HCT116 (cell line): Measurements from ENCODE around the gene TLE4. TPM values are rescaled to one million over a fixed set of nuclear protein-coding genes. Genes with fewer than 3 reads are reported as not detected.

Source experiments
- ATAC-seq: fragments of 200-7000 bp; cut with Tn5 transposase; 2 replicates; pipeline ENCODE4 v1.9.1; 2020; ENCODE audit warnings: mild to moderate bottlenecking, moderate library complexity
- BruUV-seq: library from RNA; stranded (reverse); fragments of 400-500 nt; replicated peaks from 2 replicates; lab custom pipeline; 2021; lab: Mats Ljungman, UMichigan
- CTCF ChIA-PET: fragments of 300-600 bp; sonication (Branson Sonifier 250); formaldehyde crosslinking; loops from one replicate; lab custom pipeline; 2021; ENCODE audit warnings: antibody characterized with exemption; lab: Charles Lee
- POLR2A ChIA-PET: fragments of 300-600, 350-600 bp; sonication (Branson Sonifier 250); formaldehyde crosslinking; loops from one replicate; lab custom pipeline; 2021; ENCODE audit warnings: antibody characterized with exemption; lab: Charles Lee
- RAD21 ChIA-PET, 2 experiments: fragments of 300-600 bp; sonication (Branson Sonifier 250); formaldehyde crosslinking; loops; one replicate each; lab custom pipeline; 2023; ENCODE audit warnings: low total read pairs in 2 of 2; ENCODE audit not compliant: uncharacterized antibody in 2 of 2, unreplicated experiment in 2 of 2, low non-redundant PET in 1 of 2; lab: Charles Lee
- DNase-seq: peaks from one replicate; pipeline ENCODE4 v3.0.0-alpha.2; 2010; ENCODE audit warnings: low read depth, low spot score
- H2AFZ ChIP-seq: fragments of 200-600 bp; shearing (Covaris generic), sonication (generic); 2 replicates; pipeline ENCODE4 v1.6.1; 2017; ENCODE audit warnings: low read depth, mixed run types, mixed read lengths, antibody characterized with exemption, low read length; ENCODE audit not compliant: poor library complexity, severe bottlenecking
- H3K27ac ChIP-seq: 2 replicates; pipeline ENCODE4 v1.5.1; 2012; ENCODE audit warnings: low read depth, low read length
- H3K27me3 ChIP-seq: fragments of 200-600 bp; sonication (generic); 2 replicates; pipeline ENCODE4 v1.6.1; 2016; ENCODE audit warnings: mixed run types, low read length, mixed read lengths; ENCODE audit not compliant: insufficient read depth
- H3K36me3 ChIP-seq, 2 experiments: fragments of 200-500 bp in 1 of 2; fragments of 200-600 bp in 1 of 2; sonication (Bioruptor generic) in 1 of 2; sonication (generic) in 1 of 2; 2 replicates each; pipeline versions ENCODE4 v1.5.1 to v1.6.1; 2014 to 2016; ENCODE audit warnings: low read length in 2 of 2, inconsistent platforms in 1 of 2, mixed read lengths in 1 of 2, mixed run types in 1 of 2; ENCODE audit not compliant: insufficient read depth in 2 of 2, control insufficient read depth in 1 of 2
- H3K4me1 ChIP-seq, 2 experiments: fragments of 200-600 bp in 1 of 2; sonication (generic) in 1 of 2; 2 replicates each; pipeline versions ENCODE4 v1.5.1 to v1.6.1; 2012 to 2017; ENCODE audit warnings: low read length in 2 of 2, inconsistent platforms in 1 of 2, mild to moderate bottlenecking in 1 of 2, mixed read lengths in 1 of 2, mixed run types in 1 of 2, moderate library complexity in 1 of 2; ENCODE audit not compliant: insufficient read depth in 2 of 2, control insufficient read depth in 1 of 2
- H3K4me2 ChIP-seq: fragments of 200-600 bp; sonication (generic); 2 replicates; pipeline ENCODE4 v1.6.1; 2017; ENCODE audit warnings: mixed run types, low read length, mixed read lengths
- H3K4me3 ChIP-seq, 2 experiments: fragments of 200-600 bp in 1 of 2; sonication (generic) in 1 of 2; replicated peaks in 1 of 2; 2 replicates each; pipeline ENCODE4 v1.5.1; 2011 to 2016; ENCODE audit warnings: low read length in 2 of 2, control low read depth in 1 of 2, low read depth in 1 of 2, mild to moderate bottlenecking in 1 of 2, mixed read lengths in 1 of 2, mixed run types in 1 of 2
- H3K79me2 ChIP-seq: fragments of 200-600 bp; sonication (generic); 2 replicates; pipeline ENCODE4 v1.6.1; 2017; ENCODE audit warnings: mild to moderate bottlenecking, mixed run types, low read length, moderate library complexity, mixed read lengths; ENCODE audit not compliant: insufficient read depth
- H3K9ac ChIP-seq: fragments of 200-600 bp; sonication (generic); 2 replicates; pipeline ENCODE4 v1.6.1; 2016; ENCODE audit warnings: low read length, mixed read lengths
- H3K9me2 ChIP-seq: fragments of 200-600 bp; sonication (generic), shearing (Covaris generic); 2 replicates; pipeline ENCODE4 v1.6.1; 2017; ENCODE audit warnings: mixed run types, mild to moderate bottlenecking, moderate library complexity; ENCODE audit not compliant: insufficient read depth
- H3K9me3 ChIP-seq, 2 experiments: fragments of 200-500 bp in 1 of 2; fragments of 200-600 bp in 1 of 2; sonication (Bioruptor generic) in 1 of 2; sonication (generic) in 1 of 2; 2 replicates each; pipeline ENCODE4 v1.6.1; 2014 to 2017; ENCODE audit warnings: low read length in 2 of 2, mixed read lengths in 2 of 2, inconsistent platforms in 1 of 2, low read depth in 1 of 2, mild to moderate bottlenecking in 1 of 2, mixed run types in 1 of 2, moderate library complexity in 1 of 2; ENCODE audit not compliant: control insufficient read depth in 1 of 2, insufficient read depth in 1 of 2
- H4K20me1 ChIP-seq: fragments of 200-600 bp; sonication (generic), shearing (Covaris generic); 2 replicates; pipeline ENCODE4 v1.6.1; 2017; ENCODE audit warnings: mixed run types, mild to moderate bottlenecking, moderate library complexity; ENCODE audit not compliant: insufficient read depth
- CEBPB ChIP-seq: IDR thresholded peaks from 2 replicates; pipeline ENCODE4 v1.6.1; 2012; ENCODE audit warnings: low read depth
- EGR1 ChIP-seq: IDR thresholded peaks from 2 replicates; pipeline ENCODE4 v1.6.1; 2012; ENCODE audit warnings: low read depth
- EZH2 ChIP-seq: fragments of 200-600 bp; sonication (generic); IDR thresholded peaks from 2 replicates; pipeline ENCODE4 v1.6.1; 2017; ENCODE audit warnings: antibody characterized with exemption, mixed run types
- FOSL1 ChIP-seq: IDR thresholded peaks from 2 replicates; pipeline ENCODE4 v1.6.1; 2012; ENCODE audit warnings: low read depth
- POLR2A ChIP-seq: IDR thresholded peaks from 2 replicates; pipeline ENCODE4 v1.7.0; 2011; ENCODE audit warnings: borderline replicate concordance; ENCODE audit not compliant: insufficient read depth, insufficient read length; ENCODE audit errors: extremely low read depth
- SIN3A ChIP-seq: IDR thresholded peaks from 2 replicates; pipeline ENCODE4 v1.6.1; 2012; ENCODE audit warnings: low read depth
- TCF7L2 ChIP-seq: IDR thresholded peaks from 2 replicates; pipeline ENCODE4 v1.7.0; 2011; ENCODE audit warnings: borderline replicate concordance, inconsistent platforms; ENCODE audit not compliant: insufficient read depth, insufficient read length; ENCODE audit errors: extremely low read depth
- intact Hi-C: fragments of 100-400 bp; cut with micrococcal nuclease; formaldehyde crosslinking; loops from 2 replicates; pipeline ENCODE4 v1.10.0; 2022
- total RNA-seq: library from RNA; stranded (reverse); gene quantifications from one replicate; pipeline ENCODE4 v1.2.1, GENCODE V29; 2021; ENCODE audit not compliant: unreplicated experiment
- TF ChIP-seq, protein P1 (sequence below), 3 experiments: fragments of 200-600 bp in 1 of 3; sonication (generic) in 1 of 3; IDR thresholded peaks in 2 of 3; conservative IDR thresholded peaks in 1 of 3; 2 replicates each; pipeline ENCODE4 v1.5.1; 2012 to 2017; ENCODE audit warnings: low read depth in 2 of 3, low read length in 2 of 3, antibody characterized with exemption in 1 of 3, borderline replicate concordance in 1 of 3, control low read depth in 1 of 3, mild to moderate bottlenecking in 1 of 3, mixed read lengths in 1 of 3, mixed run types in 1 of 3, moderate library complexity in 1 of 3; ENCODE audit not compliant: insufficient read depth in 1 of 3
- TF ChIP-seq, protein P2 (sequence below): IDR thresholded peaks from 2 replicates; pipeline ENCODE4 v1.6.1; 2012; ENCODE audit warnings: low read depth
- TF ChIP-seq, protein P3 (sequence below): IDR thresholded peaks from 2 replicates; pipeline ENCODE4 v1.6.1; 2012

The TLE4 gene
- total RNA-seq, 1 experiment from 2014 or later = 0.39 TPM

DNA sequence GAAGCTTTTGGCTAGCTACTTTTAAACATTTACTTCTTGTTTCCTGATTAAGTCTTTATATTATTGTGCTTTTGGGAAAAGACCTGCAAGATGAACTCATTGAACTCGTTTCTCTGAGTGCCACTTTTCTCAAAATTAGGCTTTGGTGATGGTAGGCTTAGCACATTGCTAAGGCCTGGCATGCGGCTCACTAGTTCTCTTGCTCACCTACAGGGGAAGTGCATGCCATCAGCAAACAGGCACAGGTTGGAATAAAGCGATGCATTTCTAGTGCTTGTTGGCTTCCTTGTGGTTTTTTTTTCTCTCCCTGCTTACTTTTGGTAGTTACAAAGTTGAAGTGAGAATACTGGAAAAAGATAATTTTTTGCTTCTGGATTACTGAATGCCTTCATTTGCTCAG lies 41.4 kb downstream of the TLE4 start:
- POLR2A ChIA-PET = no interaction called here
- RAD21 ChIA-PET = no interaction called here
- H3K36me3 ChIP-seq = no peaks in the 10 kb centered on the region
- H2AFZ ChIP-seq = no peak overlapping the region
- TF ChIP-seq, protein P1, sequence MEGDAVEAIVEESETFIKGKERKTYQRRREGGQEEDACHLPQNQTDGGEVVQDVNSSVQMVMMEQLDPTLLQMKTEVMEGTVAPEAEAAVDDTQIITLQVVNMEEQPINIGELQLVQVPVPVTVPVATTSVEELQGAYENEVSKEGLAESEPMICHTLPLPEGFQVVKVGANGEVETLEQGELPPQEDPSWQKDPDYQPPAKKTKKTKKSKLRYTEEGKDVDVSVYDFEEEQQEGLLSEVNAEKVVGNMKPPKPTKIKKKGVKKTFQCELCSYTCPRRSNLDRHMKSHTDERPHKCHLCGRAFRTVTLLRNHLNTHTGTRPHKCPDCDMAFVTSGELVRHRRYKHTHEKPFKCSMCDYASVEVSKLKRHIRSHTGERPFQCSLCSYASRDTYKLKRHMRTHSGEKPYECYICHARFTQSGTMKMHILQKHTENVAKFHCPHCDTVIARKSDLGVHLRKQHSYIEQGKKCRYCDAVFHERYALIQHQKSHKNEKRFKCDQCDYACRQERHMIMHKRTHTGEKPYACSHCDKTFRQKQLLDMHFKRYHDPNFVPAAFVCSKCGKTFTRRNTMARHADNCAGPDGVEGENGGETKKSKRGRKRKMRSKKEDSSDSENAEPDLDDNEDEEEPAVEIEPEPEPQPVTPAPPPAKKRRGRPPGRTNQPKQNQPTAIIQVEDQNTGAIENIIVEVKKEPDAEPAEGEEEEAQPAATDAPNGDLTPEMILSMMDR (IDR thresholded peaks at IDR 0.05 in 2 of 3, conservative IDR thresholded peaks at IDR 0.05 in 1 of 3; ENCODE audit: borderline replicate concordance in 1 of 3, insufficient read depth in 1 of 3, low read depth in 2 of 3, low read length in 2 of 3) = no peak
- TF ChIP-seq TCF7L2 (no peak), EGR1 (no peak), FOSL1 (no peak), SIN3A (no peak), EZH2 (no peak), CEBPB (no peak), POLR2A (no peak)
- TF ChIP-seq, protein P2, sequence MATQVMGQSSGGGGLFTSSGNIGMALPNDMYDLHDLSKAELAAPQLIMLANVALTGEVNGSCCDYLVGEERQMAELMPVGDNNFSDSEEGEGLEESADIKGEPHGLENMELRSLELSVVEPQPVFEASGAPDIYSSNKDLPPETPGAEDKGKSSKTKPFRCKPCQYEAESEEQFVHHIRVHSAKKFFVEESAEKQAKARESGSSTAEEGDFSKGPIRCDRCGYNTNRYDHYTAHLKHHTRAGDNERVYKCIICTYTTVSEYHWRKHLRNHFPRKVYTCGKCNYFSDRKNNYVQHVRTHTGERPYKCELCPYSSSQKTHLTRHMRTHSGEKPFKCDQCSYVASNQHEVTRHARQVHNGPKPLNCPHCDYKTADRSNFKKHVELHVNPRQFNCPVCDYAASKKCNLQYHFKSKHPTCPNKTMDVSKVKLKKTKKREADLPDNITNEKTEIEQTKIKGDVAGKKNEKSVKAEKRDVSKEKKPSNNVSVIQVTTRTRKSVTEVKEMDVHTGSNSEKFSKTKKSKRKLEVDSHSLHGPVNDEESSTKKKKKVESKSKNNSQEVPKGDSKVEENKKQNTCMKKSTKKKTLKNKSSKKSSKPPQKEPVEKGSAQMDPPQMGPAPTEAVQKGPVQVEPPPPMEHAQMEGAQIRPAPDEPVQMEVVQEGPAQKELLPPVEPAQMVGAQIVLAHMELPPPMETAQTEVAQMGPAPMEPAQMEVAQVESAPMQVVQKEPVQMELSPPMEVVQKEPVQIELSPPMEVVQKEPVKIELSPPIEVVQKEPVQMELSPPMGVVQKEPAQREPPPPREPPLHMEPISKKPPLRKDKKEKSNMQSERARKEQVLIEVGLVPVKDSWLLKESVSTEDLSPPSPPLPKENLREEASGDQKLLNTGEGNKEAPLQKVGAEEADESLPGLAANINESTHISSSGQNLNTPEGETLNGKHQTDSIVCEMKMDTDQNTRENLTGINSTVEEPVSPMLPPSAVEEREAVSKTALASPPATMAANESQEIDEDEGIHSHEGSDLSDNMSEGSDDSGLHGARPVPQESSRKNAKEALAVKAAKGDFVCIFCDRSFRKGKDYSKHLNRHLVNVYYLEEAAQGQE = no peak
- TF ChIP-seq, protein P3, sequence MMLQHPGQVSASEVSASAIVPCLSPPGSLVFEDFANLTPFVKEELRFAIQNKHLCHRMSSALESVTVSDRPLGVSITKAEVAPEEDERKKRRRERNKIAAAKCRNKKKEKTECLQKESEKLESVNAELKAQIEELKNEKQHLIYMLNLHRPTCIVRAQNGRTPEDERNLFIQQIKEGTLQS = no peak
- no TSS peak for BruUV-seq
- H4K20me1 ChIP-seq = no peaks in the 10 kb centered on the region
- intact Hi-C loops = no loop called here
- peaks cover 3 to 24% of the 10 kb centered on the region in 2 experiments; a peak in 2 of 4 replicates for H3K9me3 ChIP-seq
- CTCF ChIA-PET = no interaction called here
- ATAC-seq = no peak
- H3K4me2 ChIP-seq = no peak overlapping the region
- no peak overlapping the region for H3K27ac ChIP-seq
- no peak overlapping the region for H3K9ac ChIP-seq
- H3K79me2 ChIP-seq = no peaks in the 10 kb centered on the region
- no peak for DNase-seq
- H3K9me2 ChIP-seq = no peaks in the 10 kb centered on the region
- H3K27me3 ChIP-seq = no peaks in the 10 kb centered on the region
- no peaks in the 10 kb centered on the region for H3K4me1 ChIP-seq
- no peak overlapping the region for H3K4me3 ChIP-seq
